Transverse colon (tissue), 4 donors: ENCODE measurements around the gene SEPHS2. TPM values are rescaled to one million over a fixed set of nuclear protein-coding genes. Genes with fewer than 3 reads are reported as not detected.
A peak's percentile ranks its signal among the peaks of the same experiment; 100 is the strongest.

Source experiments
- DNase-seq: peaks from one replicate; pipeline ENCODE4 v3.0.0-alpha.2; 2019
- H3K27ac ChIP-seq, 4 donors: fragments of 200-600 bp; sonication (generic); 2 replicates each; pipeline ENCODE4 v1.5.1; 2016 to 2018; ENCODE audit warnings: inconsistent platforms in 4 of 4
- H3K27me3 ChIP-seq: fragments of 200-600 bp; sonication (generic); 2 replicates; pipeline ENCODE4 v1.5.1; 2017; ENCODE audit warnings: inconsistent platforms
- H3K36me3 ChIP-seq, 4 donors: fragments of 200-600 bp; sonication (generic); 2 replicates each; pipeline ENCODE4 v1.5.1; 2017 to 2019; ENCODE audit warnings: inconsistent platforms in 4 of 4
- H3K4me1 ChIP-seq, 4 donors: fragments of 200-600 bp; sonication (generic); 2 replicates each; pipeline ENCODE4 v1.5.1; 2017 to 2020; ENCODE audit warnings: inconsistent platforms in 4 of 4
- H3K4me3 ChIP-seq, 4 donors: fragments of 200-600 bp; sonication (generic); 1 replicate in 1 of 4; 2 replicates in 3 of 4; pipeline versions ENCODE4 v1.5.1 to v1.6.1; 2017 to 2019; ENCODE audit warnings: inconsistent platforms in 4 of 4
- H3K9me3 ChIP-seq, 2 donors: fragments of 200-600 bp; sonication (generic); 2 replicates each; pipeline ENCODE4 v1.5.1; 2017 to 2019; ENCODE audit warnings: inconsistent platforms in 2 of 2
- CTCF ChIP-seq, 5 experiments: fragments of 200-600 bp in 3 of 5; fragments of 450-650 bp in 2 of 5; sonication (generic) in 3 of 5; IDR thresholded peaks; 1 replicate in 2 of 5; 2 replicates in 3 of 5; pipeline ENCODE4 v1.5.1; 2016 to 2017; ENCODE audit warnings: antibody characterized with exemption in 5 of 5, inconsistent platforms in 3 of 5, mild to moderate bottlenecking in 2 of 5, moderate library complexity in 1 of 5
- EP300 ChIP-seq: sonication (generic); formaldehyde crosslinking; IDR thresholded peaks from one replicate; pipeline ENCODE4 v1.6.1; 2017; ENCODE audit warnings: antibody characterized with exemption, low read depth
- POLR2A ChIP-seq: fragments of 450-650 bp; IDR thresholded peaks from one replicate; pipeline ENCODE4 v1.6.1; 2016; ENCODE audit warnings: antibody characterized with exemption, mild to moderate bottlenecking, moderate library complexity
- POLR2AphosphoS5 ChIP-seq, 3 donors: sonication (generic); formaldehyde crosslinking; IDR thresholded peaks; one replicate each; pipeline ENCODE4 v1.6.1; 2016; ENCODE audit warnings: antibody characterized with exemption in 3 of 3
- WGBS, 2 donors: methylation state at CpG; one replicate each; pipeline ENCODE4 v1.1.5; 2018; ENCODE audit warnings: low coverage in 1 of 2; 5-methylcytosine and 5-hydroxymethylcytosine counted together
- in situ Hi-C, 4 donors: fragments of 200-750 bp; cut with MboI; loops; one replicate each; pipeline versions ENCODE4 v1.15.0 to v1.15.1; 2017; ENCODE audit warnings: low sequenced_read_pairs in 3 of 4, low pct_ligation_motif_present in 1 of 4, low pct_unique_long_range_greater_than_20kb in 1 of 4
- intact Hi-C: fragments of 100-400 bp; cut with DNase I; formaldehyde crosslinking; loops from one replicate; pipeline ENCODE4 v1.15.1; 2023; ENCODE audit warnings: low total_unique reads
- total RNA-seq, 4 donors: library from RNA; depleted of rRNA; stranded (reverse); fragments of >200 nt; gene quantifications; one replicate each; pipeline ENCODE4 v1.1.0, GENCODE V29; 2016

Gene SEPHS2
- total RNA-seq, 4 donors from 2014 or later: 86.7 to 218 (median 151) TPM

GRCh38 chr16:30476991-30477390 is 31.3 kb upstream of the SEPHS2 start:
- TF ChIP-seq POLR2A (no peak), CTCF (IDR thresholded peaks at IDR 0.05) (no peak), POLR2AphosphoS5 (IDR thresholded peaks at IDR 0.05) (no peak), EP300 (no peak)
- no peak overlapping the region for H3K4me3 ChIP-seq
- no peaks in the 10 kb centered on the region for H3K36me3 ChIP-seq
- intact Hi-C loops (no loop called here), in situ Hi-C loops (no loop called here)
- no peaks in the 10 kb centered on the region for H3K9me3 ChIP-seq
- H3K27ac ChIP-seq: no peak overlapping the region
- 60 to 69% methylated on average over 1 to 3 of the region's 3 CpGs for WGBS, 2 donors
- DNase-seq: no peak
- H3K27me3 ChIP-seq: peaks cover 8% of the 10 kb centered on the region
- no peaks in the 10 kb centered on the region for H3K4me1 ChIP-seq

- H3K4me1 ChIP-seq: no peaks in the 10 kb centered on the region
- intact Hi-C loops (no loop called here), in situ Hi-C loops (no loop called here)
- TF ChIP-seq POLR2A: no peak
- TF ChIP-seq CTCF (IDR thresholded peaks at IDR 0.05): no peak
- no peak for TF ChIP-seq EP300
- TF ChIP-seq POLR2AphosphoS5 (IDR thresholded peaks at IDR 0.05): no peak
- H3K27me3 ChIP-seq: peaks cover 8% of the 10 kb centered on the region
- no peaks in the 10 kb centered on the region for H3K9me3 ChIP-seq
- no peak overlapping the region for H3K4me3 ChIP-seq
- peak overlapping the region in 1 of 4 donors; percentile 58 for H3K27ac ChIP-seq
- 87 to 90% methylated on average over 4 to 7 of the region's 7 CpGs for WGBS, 2 donors
- no peaks in the 10 kb centered on the region for H3K36me3 ChIP-seq
- DNase-seq: no peak
Measured at GRCh38 chr16:30474684-30475083, 29.0 kb upstream of the SEPHS2 start.

- H3K27ac ChIP-seq: peak overlapping the region; percentile 58 to 69 (median 64)
- in situ Hi-C loops: no loop called here
Measured at GRCh38 chr16:30474074-30474452, 28.4 kb upstream of the SEPHS2 start.

More at GRCh38 chr16:30474074-30474452, 28.4 kb upstream of the SEPHS2 start:
- Histone ChIP-seq H3K4me1 (no peaks in the 10 kb centered on the region), H3K36me3 (no peaks in the 10 kb centered on the region), H3K27me3 (peaks cover 8% of the 10 kb centered on the region), H3K4me3 (peak overlapping the region in 1 of 4 donors; percentile 30), H3K9me3 (no peaks in the 10 kb centered on the region)
- 65% methylated on average over 28 of the region's 35 CpGs; no CpG with 5 or more reads in 1 of the 2 donors for WGBS, 2 donors
- intact Hi-C loops: no loop called here
- TF ChIP-seq EP300 (no peak), POLR2A (no peak), POLR2AphosphoS5 (IDR thresholded peaks at IDR 0.05) (no peak), CTCF (IDR thresholded peaks at IDR 0.05) (no peak)
- no peak for DNase-seq
